Natural killer cell (primary cell): ENCODE results near the gene BNIP5. TPM values are rescaled to one million over a fixed set of nuclear protein-coding genes. Genes with fewer than 3 reads are reported as not detected.

Experiments used
- ATAC-seq, 3 donors: fragments of 150-1000 bp in 2 of 3; fragments of 200-7000 bp in 1 of 3; cut with Tn5 transposase; 1 replicate in 1 of 3; 2 replicates in 2 of 3; pipeline ENCODE4 v1.10.0; 2021; ENCODE audit warnings: mild to moderate bottlenecking in 2 of 3, moderate library complexity in 2 of 3
- DNase-seq, 2 donors: peaks; one replicate each; pipeline versions ENCODE4 v3.0.0 to v3.0.0-alpha.2; 2013 to 2021; ENCODE audit warnings: mixed read lengths in 1 of 2
- H3K27ac ChIP-seq: one replicate; pipeline ENCODE4 v1.5.1; 2013; ENCODE audit warnings: mild to moderate bottlenecking, low read length
- H3K27me3 ChIP-seq: one replicate; pipeline ENCODE4 v1.6.1; 2013; ENCODE audit warnings: low read length; ENCODE audit not compliant: control insufficient read depth, insufficient read depth
- H3K36me3 ChIP-seq: one replicate; pipeline ENCODE4 v1.6.1; 2013; ENCODE audit warnings: low read length; ENCODE audit not compliant: control insufficient read depth, insufficient read depth
- H3K4me1 ChIP-seq: one replicate; pipeline ENCODE4 v1.6.1; 2013; ENCODE audit warnings: low read length; ENCODE audit not compliant: control insufficient read depth, insufficient read depth
- H3K4me3 ChIP-seq: one replicate; pipeline ENCODE4 v1.5.1; 2013; ENCODE audit warnings: low read length
- H3K9me3 ChIP-seq: one replicate; pipeline ENCODE4 v1.6.1; 2013; ENCODE audit warnings: low read length; ENCODE audit not compliant: control insufficient read depth, insufficient read depth
- H3K27ac Mint-ChIP-seq, 2 donors: one replicate each; pipeline ENCODE4 v1.8.0; 2022; ENCODE audit warnings: mild to moderate bottlenecking in 2 of 2, mixed read lengths in 2 of 2, moderate library complexity in 1 of 2
- H3K27me3 Mint-ChIP-seq, 2 donors: one replicate each; pipeline ENCODE4 v1.8.0; 2022; ENCODE audit warnings: low read depth in 2 of 2, mixed read lengths in 2 of 2
- H3K36me3 Mint-ChIP-seq: one replicate; pipeline ENCODE4 v1.8.0; 2022; ENCODE audit warnings: mixed read lengths
- H3K4me1 Mint-ChIP-seq, 2 donors: one replicate each; pipeline ENCODE4 v1.8.0; 2022; ENCODE audit warnings: mixed read lengths in 2 of 2
- H3K4me3 Mint-ChIP-seq: one replicate; pipeline ENCODE4 v1.8.0; 2022; ENCODE audit warnings: mild to moderate bottlenecking, moderate library complexity, mixed read lengths
- H3K9me3 Mint-ChIP-seq, 2 donors: one replicate each; pipeline ENCODE4 v1.8.0; 2022; ENCODE audit warnings: mixed read lengths in 2 of 2
- WGBS: methylation state at CpG from one replicate; pipeline ENCODE4 v1.1.7; 2013; ENCODE audit warnings: missing lambda C conversion rate; ENCODE audit not compliant: insufficient coverage; 5-methylcytosine and 5-hydroxymethylcytosine counted together
- intact Hi-C: fragments of 100-400 bp; cut with micrococcal nuclease; formaldehyde crosslinking; loops from one replicate; pipeline ENCODE4 v1.14.2; 2022
- total RNA-seq, 4 donors: library from RNA; stranded (reverse); fragments of 120-200 nt in 1 of 4; gene quantifications; one replicate each; pipeline versions ENCODE4 v1.2.3 to v1.2.4, GENCODE V29; 2013 to 2022
- TF ChIP-seq, protein P1 (sequence below): fragments of 200-600 bp; IDR thresholded peaks from one replicate; pipeline ENCODE4 v1.8.0; 2022; ENCODE audit warnings: antibody characterized with exemption

Gene BNIP5
- total RNA-seq, 3 donors from 2014 or later (not counting 1 experiment from before 2014, with no cell fraction given): not detected

DNA sequence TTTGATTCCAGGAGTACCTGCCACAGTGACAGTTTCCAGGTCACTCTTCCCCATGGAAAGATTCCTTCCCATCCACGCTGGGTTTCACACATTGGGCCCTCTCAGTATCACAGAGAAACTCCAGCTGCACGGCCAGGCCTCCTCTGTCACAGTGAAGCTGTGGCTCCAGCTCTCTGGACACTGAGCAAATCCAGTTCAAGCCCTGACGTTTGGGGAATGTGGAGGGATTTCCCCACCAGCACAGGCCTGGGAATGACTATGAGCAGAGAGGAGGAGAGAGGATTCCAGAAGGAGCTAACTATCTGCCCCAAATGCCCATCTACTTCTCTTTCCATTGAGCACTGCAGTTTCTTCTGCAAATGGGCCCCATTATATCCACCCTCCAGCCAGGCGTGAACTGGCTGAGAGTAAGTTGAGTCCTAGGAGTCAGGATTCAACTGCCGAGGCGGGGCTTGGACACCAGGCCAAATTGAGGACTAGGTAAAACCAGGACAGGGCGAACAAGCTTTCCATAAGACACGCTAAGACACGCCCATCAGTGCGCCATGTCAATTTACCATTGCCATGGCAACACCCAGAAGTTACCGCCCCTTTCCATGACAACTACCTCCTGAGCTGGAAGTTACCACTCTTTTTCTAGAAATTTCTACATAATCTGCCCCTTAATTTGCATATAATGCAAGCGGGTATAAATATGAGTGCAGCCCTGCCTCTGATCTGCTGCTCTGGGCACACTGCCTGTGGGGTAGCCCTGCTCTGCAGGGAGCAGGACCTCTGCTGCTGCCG is 9.2 kb upstream of the BNIP5 start:
- no peak overlapping the region for H3K27ac Mint-ChIP-seq
- no peak overlapping the region for H3K4me3 Mint-ChIP-seq
- Histone ChIP-seq H3K27ac (no peak overlapping the region), H3K27me3 (peaks cover 3% of the 10 kb centered on the region), H3K4me1 (peaks cover 4% of the 10 kb centered on the region), H3K36me3 (no peaks in the 10 kb centered on the region), H3K4me3 (no peak overlapping the region), H3K9me3 (no peaks in the 10 kb centered on the region)
- no peaks in the 10 kb centered on the region for H3K9me3 Mint-ChIP-seq
- no peaks in the 10 kb centered on the region for H3K36me3 Mint-ChIP-seq
- peaks cover 1 to 2% of the 10 kb centered on the region in 2 donors for H3K4me1 Mint-ChIP-seq
- H3K27me3 Mint-ChIP-seq: peaks cover 12 to 16% of the 10 kb centered on the region in 2 donors
- DNase-seq (no peak), ATAC-seq (no peak)
- intact Hi-C loops: no loop called here
- TF ChIP-seq, protein P1, sequence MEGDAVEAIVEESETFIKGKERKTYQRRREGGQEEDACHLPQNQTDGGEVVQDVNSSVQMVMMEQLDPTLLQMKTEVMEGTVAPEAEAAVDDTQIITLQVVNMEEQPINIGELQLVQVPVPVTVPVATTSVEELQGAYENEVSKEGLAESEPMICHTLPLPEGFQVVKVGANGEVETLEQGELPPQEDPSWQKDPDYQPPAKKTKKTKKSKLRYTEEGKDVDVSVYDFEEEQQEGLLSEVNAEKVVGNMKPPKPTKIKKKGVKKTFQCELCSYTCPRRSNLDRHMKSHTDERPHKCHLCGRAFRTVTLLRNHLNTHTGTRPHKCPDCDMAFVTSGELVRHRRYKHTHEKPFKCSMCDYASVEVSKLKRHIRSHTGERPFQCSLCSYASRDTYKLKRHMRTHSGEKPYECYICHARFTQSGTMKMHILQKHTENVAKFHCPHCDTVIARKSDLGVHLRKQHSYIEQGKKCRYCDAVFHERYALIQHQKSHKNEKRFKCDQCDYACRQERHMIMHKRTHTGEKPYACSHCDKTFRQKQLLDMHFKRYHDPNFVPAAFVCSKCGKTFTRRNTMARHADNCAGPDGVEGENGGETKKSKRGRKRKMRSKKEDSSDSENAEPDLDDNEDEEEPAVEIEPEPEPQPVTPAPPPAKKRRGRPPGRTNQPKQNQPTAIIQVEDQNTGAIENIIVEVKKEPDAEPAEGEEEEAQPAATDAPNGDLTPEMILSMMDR: no peak
- 94% methylated on average over 13 of the region's 13 CpGs for WGBS

DNA sequence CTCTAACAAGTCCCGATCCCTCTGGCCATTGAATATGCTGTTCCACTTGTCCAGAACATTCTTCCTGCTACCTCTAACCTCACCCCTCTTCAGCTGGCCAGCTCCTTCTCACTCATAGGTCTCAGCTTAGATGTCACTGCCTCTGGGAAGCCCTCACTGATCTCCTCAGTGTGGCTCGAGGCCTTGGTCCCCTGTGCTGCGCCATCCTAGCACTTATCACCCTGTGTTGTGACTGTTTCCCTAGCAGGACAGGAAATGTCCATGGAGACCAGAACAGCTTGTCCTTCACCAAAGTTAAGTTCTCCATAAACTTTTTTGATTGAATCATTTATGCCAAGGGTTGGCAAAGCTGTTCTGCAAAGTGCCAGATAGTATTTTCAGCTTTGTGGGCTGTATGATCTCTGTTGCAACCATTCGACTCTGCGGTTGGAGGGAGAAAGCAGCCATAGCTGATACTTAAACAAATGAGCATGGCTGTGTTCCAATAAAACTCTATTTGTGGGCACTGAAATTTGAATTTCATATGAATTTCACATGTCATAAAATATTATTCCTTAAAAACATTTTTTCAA is 6.5 kb upstream of the BNIP5 start:
- intact Hi-C loops: no loop called here
- Mint-ChIP-seq H3K27ac (no peak overlapping the region), H3K27me3 (peaks cover 7 to 18% of the 10 kb centered on the region in 2 donors), H3K9me3 (no peaks in the 10 kb centered on the region), H3K36me3 (no peaks in the 10 kb centered on the region), H3K4me1 (peaks cover 4 to 5% of the 10 kb centered on the region in 2 donors), H3K4me3 (no peak overlapping the region)
- DNase-seq: no peak
- no peaks in the 10 kb centered on the region for H3K36me3 ChIP-seq
- peaks cover 9% of the 10 kb centered on the region for H3K27me3 ChIP-seq
- TF ChIP-seq, protein P1: no peak
- no peaks in the 10 kb centered on the region for H3K9me3 ChIP-seq
- no peak overlapping the region for H3K27ac ChIP-seq
- no peak for ATAC-seq
- peaks cover 9% of the 10 kb centered on the region for H3K4me1 ChIP-seq
- no peak overlapping the region for H3K4me3 ChIP-seq
- WGBS: 72% methylated on average over 5 of the region's 5 CpGs

- Mint-ChIP-seq H3K4me3 (peak overlapping the region; percentile 60), H3K4me1 (peaks cover 4 to 5% of the 10 kb centered on the region in 2 donors), H3K27ac (peak overlapping the region in 1 of 2 donors; percentile 65), H3K36me3 (no peaks in the 10 kb centered on the region), H3K27me3 (peaks cover 18 to 23% of the 10 kb centered on the region in 2 donors), H3K9me3 (no peaks in the 10 kb centered on the region)
- Histone ChIP-seq H3K4me1 (peaks cover 18% of the 10 kb centered on the region), H3K4me3 (no peak overlapping the region), H3K27ac (no peak overlapping the region), H3K36me3 (no peaks in the 10 kb centered on the region), H3K9me3 (no peaks in the 10 kb centered on the region), H3K27me3 (peaks cover 9% of the 10 kb centered on the region)
- peak; percentile 86 to 96 (median 93) for ATAC-seq
- TF ChIP-seq, protein P1: peak; percentile 99
- DNase-seq: peak; percentile 69 to 80
- 29% methylated on average over 34 of the region's 36 CpGs for WGBS
- intact Hi-C loops: loop anchor here (2.0 kb wide), 1 partner anchor 20 kb away; no protein-coding TSS in a partner anchor
These were observed 4.1 kb upstream of the BNIP5 start for GRCh38 chr6:36340618-36341454.
